KMS-11 (cell line): Measurements from ENCODE around the gene MAP4K2.

Source experiments
- H2AFZ ChIP-seq: fragments of 200-600 bp; sonication (generic); 2 replicates; pipeline ENCODE4 v1.6.1; 2016; ENCODE audit warnings: antibody characterized with exemption, mixed run types, low read depth
- H3K27ac ChIP-seq: fragments of 200-600 bp; sonication (generic); 2 replicates; pipeline ENCODE4 v1.6.1; 2016; ENCODE audit warnings: mild to moderate bottlenecking, mixed run types
- H3K27me3 ChIP-seq: fragments of 200-600 bp; sonication (generic); 2 replicates; pipeline ENCODE4 v1.6.1; 2017; ENCODE audit warnings: mild to moderate bottlenecking, low read depth, mixed run types, moderate library complexity; ENCODE audit not compliant: insufficient read depth
- H3K36me3 ChIP-seq: fragments of 200-600 bp; sonication (generic); 2 replicates; pipeline ENCODE4 v1.6.1; 2017; ENCODE audit warnings: mild to moderate bottlenecking, mixed run types; ENCODE audit not compliant: insufficient read depth
- H3K4me1 ChIP-seq: fragments of 200-600 bp; sonication (generic); 2 replicates; pipeline ENCODE4 v1.6.1; 2016; ENCODE audit warnings: mild to moderate bottlenecking, low read depth, mixed run types; ENCODE audit not compliant: poor library complexity, severe bottlenecking
- H3K4me2 ChIP-seq: fragments of 200-600 bp; sonication (generic); 2 replicates; pipeline ENCODE4 v1.7.0; 2016; ENCODE audit warnings: mild to moderate bottlenecking, mixed run types
- H3K4me3 ChIP-seq: fragments of 200-600 bp; sonication (generic); IDR thresholded peaks from 2 replicates; pipeline ENCODE4 v1.6.1; 2017; ENCODE audit warnings: low read depth, low read length, mixed read lengths; ENCODE audit not compliant: insufficient read depth
- H3K79me2 ChIP-seq: fragments of 200-600 bp; sonication (generic); 2 replicates; pipeline ENCODE4 v1.6.1; 2016; ENCODE audit warnings: low read depth, mixed run types; ENCODE audit not compliant: insufficient read depth
- H3K9ac ChIP-seq: fragments of 200-600 bp; sonication (generic); 2 replicates; pipeline ENCODE4 v1.6.1; 2016; ENCODE audit warnings: mild to moderate bottlenecking, mixed run types
- H4K20me1 ChIP-seq: fragments of 200-600 bp; sonication (generic); 2 replicates; pipeline ENCODE4 v1.6.1; 2016; ENCODE audit warnings: mild to moderate bottlenecking, mixed run types; ENCODE audit not compliant: insufficient read depth
- CTCF ChIP-seq: fragments of 200-600 bp; sonication (generic); conservative IDR thresholded peaks from 2 replicates; pipeline ENCODE4 v1.6.1; 2017; ENCODE audit warnings: low read depth, mild to moderate bottlenecking, antibody characterized with exemption, low read length, moderate library complexity, mixed read lengths

MAP4K2 gene

GRCh38 chr11:64842366-64842759, 39.3 kb upstream of the MAP4K2 start:
- H3K4me2 ChIP-seq, result no peak overlapping the region
- H3K27ac ChIP-seq, result no peak overlapping the region
- H3K4me1 ChIP-seq, result peaks cover 7% of the 10 kb centered on the region
- no peak overlapping the region for H3K4me3 ChIP-seq
- no peak overlapping the region for H3K9ac ChIP-seq
- H4K20me1 ChIP-seq, result no peaks in the 10 kb centered on the region
- no peaks in the 10 kb centered on the region for H3K27me3 ChIP-seq
- H3K79me2 ChIP-seq, result no peaks in the 10 kb centered on the region
- TF ChIP-seq CTCF, result no peak
- H2AFZ ChIP-seq, result no peak overlapping the region
- no peaks in the 10 kb centered on the region for H3K36me3 ChIP-seq

GRCh38 chr11:64841592-64842365, 38.8 kb upstream of the MAP4K2 start:
- no peaks in the 10 kb centered on the region for H4K20me1 ChIP-seq
- no peaks in the 10 kb centered on the region for H3K79me2 ChIP-seq
- H3K9ac ChIP-seq, result no peak overlapping the region
- H3K27ac ChIP-seq, result no peak overlapping the region
- no peak overlapping the region for H3K4me2 ChIP-seq
- no peaks in the 10 kb centered on the region for H3K36me3 ChIP-seq
- no peak overlapping the region for H3K4me3 ChIP-seq
- TF ChIP-seq CTCF, result no peak
- H2AFZ ChIP-seq, result no peak overlapping the region
- H3K4me1 ChIP-seq, result peaks cover 1% of the 10 kb centered on the region
- H3K27me3 ChIP-seq, result no peaks in the 10 kb centered on the region

- Histone ChIP-seq H3K4me2 (no peak overlapping the region), H4K20me1 (no peaks in the 10 kb centered on the region), H3K27ac (no peak overlapping the region), H3K4me3 (no peak overlapping the region), H3K4me1 (no peaks in the 10 kb centered on the region), H3K9ac (no peak overlapping the region), H3K36me3 (no peaks in the 10 kb centered on the region), H3K79me2 (no peaks in the 10 kb centered on the region), H2AFZ (no peak overlapping the region), H3K27me3 (no peaks in the 10 kb centered on the region)
- no peak for TF ChIP-seq CTCF
These were observed 37.1 kb upstream of the MAP4K2 start for GRCh38 chr11:64839887-64840782.

- no peak overlapping the region for H3K4me3 ChIP-seq
- no peak overlapping the region for H2AFZ ChIP-seq
- no peak overlapping the region for H3K9ac ChIP-seq
- no peaks in the 10 kb centered on the region for H3K79me2 ChIP-seq
- H3K27me3 ChIP-seq, result no peaks in the 10 kb centered on the region
- H4K20me1 ChIP-seq, result no peaks in the 10 kb centered on the region
- no peak for TF ChIP-seq CTCF
- no peaks in the 10 kb centered on the region for H3K4me1 ChIP-seq
- H3K36me3 ChIP-seq, result no peaks in the 10 kb centered on the region
- H3K27ac ChIP-seq, result no peak overlapping the region
- no peak overlapping the region for H3K4me2 ChIP-seq
These were observed 36.3 kb upstream of the MAP4K2 start for GRCh38 chr11:64839335-64839734.
